HepG2 (cell line): ENCODE results near the gene NAPB. TPM values are rescaled to one million over a fixed set of nuclear protein-coding genes. Genes with fewer than 3 reads are reported as not detected.
A peak's percentile ranks its signal among the peaks of the same experiment; 100 is the strongest.

Experiments
- CBX2 ChIP-seq, 2 experiments: fragments of 200-600 bp in 1 of 2; sonication (generic); formaldehyde crosslinking in 1 of 2; IDR thresholded peaks; 2 replicates each; pipeline versions ENCODE4 v1.7.0 to v1.8.1; 2018 to 2022; ENCODE audit warnings: low read depth in 2 of 2, low read length in 1 of 2, mild to moderate bottlenecking in 1 of 2, missing genetic modification reagents in 1 of 2
- FOXA1 ChIP-seq, 2 experiments: fragments of 450-650 bp in 1 of 2; sonication (generic) in 1 of 2; formaldehyde crosslinking in 1 of 2; IDR thresholded peaks; 2 replicates each; pipeline versions ENCODE4 v1.4.0 to v1.6.1; 2016 to 2020; ENCODE audit warnings: missing genetic modification reagents in 1 of 2
- HOMEZ ChIP-seq: IDR thresholded peaks from 2 replicates; pipeline ENCODE4 v1.6.1; 2016; ENCODE audit warnings: low read depth
- KLF11 ChIP-seq: IDR thresholded peaks from 2 replicates; pipeline ENCODE4 v1.6.1; 2016; ENCODE audit warnings: missing compliant biosample characterization
- MEIS1 ChIP-seq: sonication (generic); formaldehyde crosslinking; IDR thresholded peaks from 2 replicates; pipeline ENCODE4 v1.9.0; 2021; ENCODE audit warnings: mild to moderate bottlenecking, missing genetic modification reagents, moderate library complexity, borderline replicate concordance
- NCOA2 ChIP-seq: sonication (generic); formaldehyde crosslinking; IDR thresholded peaks from 2 replicates; pipeline ENCODE4 v1.8.0; 2022; ENCODE audit warnings: inconsistent platforms
- NFRKB ChIP-seq: fragments of 450-650 bp; IDR thresholded peaks from 2 replicates; pipeline ENCODE4 v1.6.1; 2017
- NR3C1 ChIP-seq: sonication (generic); formaldehyde crosslinking; IDR thresholded peaks from 2 replicates; pipeline ENCODE4 v1.4.0; 2020; ENCODE audit warnings: missing genetic modification reagents
- PREB ChIP-seq: sonication (generic); formaldehyde crosslinking; IDR thresholded peaks from 2 replicates; pipeline ENCODE4 v1.4.0; 2020; ENCODE audit warnings: missing genetic modification reagents
- SOX13 ChIP-seq, 3 experiments: fragments of 450-650 bp in 1 of 3; sonication (generic) in 1 of 3; formaldehyde crosslinking in 1 of 3; IDR thresholded peaks in 2 of 3; conservative IDR thresholded peaks in 1 of 3; 2 replicates each; pipeline versions ENCODE4 v1.5.0 to v1.6.1; 2016 to 2020; ENCODE audit warnings: antibody characterized with exemption in 1 of 3, mild to moderate bottlenecking in 1 of 3, missing compliant biosample characterization in 1 of 3, missing genetic modification reagents in 1 of 3, moderate library complexity in 1 of 3
- TBX3 ChIP-seq: fragments of 450-650 bp; IDR thresholded peaks from 2 replicates; pipeline ENCODE4 v1.6.1; 2017; ENCODE audit warnings: antibody characterized with exemption, mild to moderate bottlenecking, inconsistent platforms, borderline replicate concordance
- TFDP2 ChIP-seq: sonication (generic); formaldehyde crosslinking; IDR thresholded peaks from 2 replicates; pipeline ENCODE4 v1.4.0; 2020; ENCODE audit warnings: missing genetic modification reagents
- ZNF510 ChIP-seq: sonication (generic); formaldehyde crosslinking; IDR thresholded peaks from 2 replicates; pipeline ENCODE4 v1.4.0; 2020; ENCODE audit warnings: low read depth, mild to moderate bottlenecking, missing genetic modification reagents
- ZNF614 ChIP-seq: IDR thresholded peaks from 2 replicates; pipeline ENCODE4 v1.6.1; 2018; ENCODE audit warnings: missing biosample characterization, missing genetic modification reagents, inconsistent platforms, borderline replicate concordance
- ZNF615 ChIP-seq: sonication (generic); formaldehyde crosslinking; IDR thresholded peaks from 2 replicates; pipeline ENCODE4 v1.5.0; 2020; ENCODE audit warnings: mild to moderate bottlenecking, missing genetic modification reagents, borderline replicate concordance
- ZNF674 ChIP-seq: sonication (generic); formaldehyde crosslinking; IDR thresholded peaks from 2 replicates; pipeline ENCODE4 v1.5.0; 2020; ENCODE audit warnings: low read depth, mild to moderate bottlenecking, missing genetic modification reagents
- ZNF713 ChIP-seq: sonication (generic); formaldehyde crosslinking; IDR thresholded peaks from 2 replicates; pipeline ENCODE4 v1.4.0; 2020; ENCODE audit warnings: mild to moderate bottlenecking, missing genetic modification reagents
- ZSCAN21 ChIP-seq: sonication (generic); formaldehyde crosslinking; IDR thresholded peaks from 2 replicates; pipeline ENCODE4 v1.8.0; 2022; ENCODE audit warnings: mild to moderate bottlenecking, missing genetic modification reagents, moderate library complexity, borderline replicate concordance
- polyA plus RNA-seq, 8 experiments: library from polyadenylated mRNA; depleted of rRNA in 3 of 8; stranded (reverse) in 7 of 8; unstranded in 1 of 8; fragments of >200 nt; fragmentation: Illumina TruSeq in 4 of 8; extraction: Trizol in 4 of 8; gene quantifications; 2 replicates each; pipeline versions ENCODE4 v1.2.1 to v1.2.3, GENCODE V29; 2011 to 2016; ENCODE audit warnings: low read depth in 4 of 8, missing spikeins in 1 of 8, mixed read lengths in 1 of 8; ENCODE audit not compliant: insufficient read depth in 1 of 8
- total RNA-seq, 5 experiments: library from RNA; depleted of rRNA; stranded (reverse); fragments of >200 nt; fragmentation: Illumina TruSeq; extraction: Trizol; gene quantifications; 2 replicates each; pipeline ENCODE4 v1.2.3, GENCODE V29; 2016; ENCODE audit warnings: low read depth in 1 of 5
- TF ChIP-seq, protein P1 (sequence below): sonication (generic); formaldehyde crosslinking; IDR thresholded peaks from 2 replicates; pipeline ENCODE4 v1.5.1; 2020; ENCODE audit warnings: mild to moderate bottlenecking, missing genetic modification reagents
- TF ChIP-seq, protein P2 (sequence below): sonication (generic); formaldehyde crosslinking; IDR thresholded peaks from 2 replicates; pipeline ENCODE4 v1.4.0; 2020; ENCODE audit warnings: missing genetic modification reagents

The NAPB gene
- total and polyA plus RNA-seq, 2 of the 13 experiments (the other 11 are each of a cell fraction or from before 2014, with no cell fraction given) = 15.2 to 16.1 TPM

GRCh38 chr20:23386304-23387117 lies 34.8 kb downstream of the NAPB start (continued):
- TF ChIP-seq SOX13 (IDR thresholded peaks at IDR 0.05) (no peak), SOX13 (CRISPR knock-in tag; conservative IDR thresholded peaks at IDR 0.05 in 1 of 2, IDR thresholded peaks at IDR 0.05 in 1 of 2) (peak in 1 of 2 experiments; percentile 73; a peak in 2 of 4 replicates), FOXA1 (IDR thresholded peaks at IDR 0.05) (no peak), FOXA1 (CRISPR knock-in tag; IDR thresholded peaks at IDR 0.05) (peak; percentile 93), ZNF674 (CRISPR knock-in tag) (no peak), HOMEZ (peak; percentile 64; the same call in 1 of the 2 replicates), NFRKB (no peak), TFDP2 (CRISPR knock-in tag) (no peak), TBX3 (no peak), MEIS1 (CRISPR knock-in tag) (no peak), NR3C1 (CRISPR knock-in tag) (no peak), ZSCAN21 (CRISPR knock-in tag) (no peak), ZNF713 (CRISPR knock-in tag) (no peak), KLF11 (no peak), ZNF614 (CRISPR knock-in tag) (peak; percentile 84; the same call in 1 of the 2 replicates), PREB (no peak), NCOA2 (peak; percentile 90), ZNF510 (CRISPR knock-in tag) (no peak), CBX2 (IDR thresholded peaks at IDR 0.05; ENCODE audit: low read depth, low read length) (no peak), CBX2 (CRISPR knock-in tag; IDR thresholded peaks at IDR 0.05; ENCODE audit: low read depth) (no peak), ZNF615 (CRISPR knock-in tag) (no peak)
- TF ChIP-seq, protein P1, sequence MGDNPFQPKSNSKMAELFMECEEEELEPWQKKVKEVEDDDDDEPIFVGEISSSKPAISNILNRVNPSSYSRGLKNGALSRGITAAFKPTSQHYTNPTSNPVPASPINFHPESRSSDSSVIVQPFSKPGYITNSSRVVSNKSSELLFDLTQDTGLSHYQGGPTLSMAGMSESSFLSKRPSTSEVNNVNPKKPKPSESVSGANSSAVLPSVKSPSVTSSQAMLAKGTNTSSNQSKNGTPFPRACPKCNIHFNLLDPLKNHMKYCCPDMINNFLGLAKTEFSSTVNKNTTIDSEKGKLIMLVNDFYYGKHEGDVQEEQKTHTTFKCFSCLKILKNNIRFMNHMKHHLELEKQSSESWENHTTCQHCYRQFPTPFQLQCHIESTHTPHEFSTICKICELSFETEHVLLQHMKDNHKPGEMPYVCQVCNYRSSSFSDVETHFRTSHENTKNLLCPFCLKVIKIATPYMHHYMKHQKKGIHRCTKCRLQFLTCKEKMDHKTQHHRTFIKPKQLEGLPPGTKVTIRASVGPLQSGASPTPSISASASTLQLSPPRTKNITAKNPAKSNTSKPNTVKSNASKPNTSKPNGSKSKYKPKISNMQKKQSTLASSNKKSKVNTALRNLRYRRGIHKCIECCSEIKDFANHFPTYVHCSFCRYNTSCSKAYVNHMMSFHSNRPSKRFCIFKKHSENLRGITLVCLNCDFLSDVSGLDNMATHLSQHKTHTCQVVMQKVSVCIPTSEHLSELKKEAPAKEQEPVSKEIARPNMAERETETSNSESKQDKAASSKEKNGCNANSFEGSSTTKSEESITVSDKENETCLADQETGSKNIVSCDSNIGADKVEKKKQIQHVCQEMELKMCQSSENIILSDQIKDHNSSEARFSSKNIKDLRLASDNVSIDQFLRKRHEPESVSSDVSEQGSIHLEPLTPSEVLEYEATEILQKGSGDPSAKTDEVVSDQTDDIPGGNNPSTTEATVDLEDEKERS (CRISPR knock-in tag) = no peak
- TF ChIP-seq, protein P2, sequence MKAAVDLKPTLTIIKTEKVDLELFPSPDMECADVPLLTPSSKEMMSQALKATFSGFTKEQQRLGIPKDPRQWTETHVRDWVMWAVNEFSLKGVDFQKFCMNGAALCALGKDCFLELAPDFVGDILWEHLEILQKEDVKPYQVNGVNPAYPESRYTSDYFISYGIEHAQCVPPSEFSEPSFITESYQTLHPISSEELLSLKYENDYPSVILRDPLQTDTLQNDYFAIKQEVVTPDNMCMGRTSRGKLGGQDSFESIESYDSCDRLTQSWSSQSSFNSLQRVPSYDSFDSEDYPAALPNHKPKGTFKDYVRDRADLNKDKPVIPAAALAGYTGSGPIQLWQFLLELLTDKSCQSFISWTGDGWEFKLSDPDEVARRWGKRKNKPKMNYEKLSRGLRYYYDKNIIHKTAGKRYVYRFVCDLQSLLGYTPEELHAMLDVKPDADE (CRISPR knock-in tag) = no peak
